ENCODE results near the gene KIAA1958.

The KIAA1958 gene

GRCh38 chr9:112554516-112554915 is 67.9 kb downstream of the KIAA1958 start:
- in situ Hi-C loops (cut with HindIII; ENCODE audit: low sequenced_read_pairs): no loop called here
- no peak overlapping the region for H3K4me3 ChIP-seq (ENCODE audit: low read depth, low read length)
- DNase-seq (ENCODE audit: low read depth): peak; percentile 54
- no peak for TF ChIP-seq CTCF (IDR thresholded peaks at IDR 0.05; ENCODE audit: low read depth, low read length, missing control alignments)

GRCh38 chr9:112555101-112555643 is 68.5 kb downstream of the KIAA1958 start:
- TF ChIP-seq CTCF (IDR thresholded peaks at IDR 0.05; ENCODE audit: low read depth, low read length, missing control alignments): no peak
- in situ Hi-C loops (cut with HindIII; ENCODE audit: low sequenced_read_pairs): no loop called here
- DNase-seq (ENCODE audit: low read depth): no peak
- no peak overlapping the region for H3K4me3 ChIP-seq (ENCODE audit: low read depth, low read length)

- DNase-seq (ENCODE audit: low read depth): no peak
- H3K4me3 ChIP-seq (ENCODE audit: low read depth, low read length): no peak overlapping the region
- in situ Hi-C loops (cut with HindIII; ENCODE audit: low sequenced_read_pairs): no loop called here
- TF ChIP-seq CTCF (IDR thresholded peaks at IDR 0.05; ENCODE audit: low read depth, low read length, missing control alignments): no peak
Measured at GRCh38 chr9:112555844-112556482, 69.3 kb downstream of the KIAA1958 start.

- TF ChIP-seq CTCF (IDR thresholded peaks at IDR 0.05; ENCODE audit: low read depth, low read length, missing control alignments): no peak
- no peak for DNase-seq (ENCODE audit: low read depth)
- in situ Hi-C loops (cut with HindIII; ENCODE audit: low sequenced_read_pairs): no loop called here
- no peak overlapping the region for H3K4me3 ChIP-seq (ENCODE audit: low read depth, low read length)
Measured at GRCh38 chr9:112556497-112557442, 70.1 kb downstream of the KIAA1958 start.

GRCh38 chr9:112558476-112558875 is 71.8 kb downstream of the KIAA1958 start:
- no peak for TF ChIP-seq CTCF (IDR thresholded peaks at IDR 0.05; ENCODE audit: low read depth, low read length, missing control alignments)
- peak; percentile 12 for DNase-seq (ENCODE audit: low read depth)

GRCh38 chr9:112558978-112559377 is 72.4 kb downstream of the KIAA1958 start:
- in situ Hi-C loops (cut with HindIII; ENCODE audit: low sequenced_read_pairs): no loop called here
- no peak for DNase-seq (ENCODE audit: low read depth)
- no peak for TF ChIP-seq CTCF (IDR thresholded peaks at IDR 0.05; ENCODE audit: low read depth, low read length, missing control alignments)
- H3K4me3 ChIP-seq (ENCODE audit: low read depth, low read length): no peak overlapping the region

More at GRCh38 chr9:112558476-112558875, 71.8 kb downstream of the KIAA1958 start:
- H3K4me3 ChIP-seq (ENCODE audit: low read depth, low read length): no peak overlapping the region
- in situ Hi-C loops (cut with HindIII; ENCODE audit: low sequenced_read_pairs): no loop called here
